Subcutaneous adipose tissue (tissue), 4 donors: ENCODE results near the gene CDH23. TPM values are rescaled to one million over a fixed set of nuclear protein-coding genes. Genes with fewer than 3 reads are reported as not detected.

ENCODE experiments used
- total RNA-seq, 4 donors: library from RNA; depleted of rRNA; stranded (reverse); fragments of >200 nt; gene quantifications; one replicate each; pipeline ENCODE4 v1.1.0, GENCODE V29; 2016
- TF ChIP-seq, protein P1 (sequence below): fragments of 450-650 bp; IDR thresholded peaks from one replicate; pipeline ENCODE4 v1.5.1; 2016; ENCODE audit warnings: low read depth, mild to moderate bottlenecking, control low read depth, antibody characterized with exemption, moderate library complexity

CDH23 gene
- total RNA-seq, 4 donors from 2014 or later: 14.3 to 74.8 (median 24.1) TPM

GRCh38 chr10:71723311-71723710 is 326.6 kb downstream of the CDH23 start:
- TF ChIP-seq, protein P1, sequence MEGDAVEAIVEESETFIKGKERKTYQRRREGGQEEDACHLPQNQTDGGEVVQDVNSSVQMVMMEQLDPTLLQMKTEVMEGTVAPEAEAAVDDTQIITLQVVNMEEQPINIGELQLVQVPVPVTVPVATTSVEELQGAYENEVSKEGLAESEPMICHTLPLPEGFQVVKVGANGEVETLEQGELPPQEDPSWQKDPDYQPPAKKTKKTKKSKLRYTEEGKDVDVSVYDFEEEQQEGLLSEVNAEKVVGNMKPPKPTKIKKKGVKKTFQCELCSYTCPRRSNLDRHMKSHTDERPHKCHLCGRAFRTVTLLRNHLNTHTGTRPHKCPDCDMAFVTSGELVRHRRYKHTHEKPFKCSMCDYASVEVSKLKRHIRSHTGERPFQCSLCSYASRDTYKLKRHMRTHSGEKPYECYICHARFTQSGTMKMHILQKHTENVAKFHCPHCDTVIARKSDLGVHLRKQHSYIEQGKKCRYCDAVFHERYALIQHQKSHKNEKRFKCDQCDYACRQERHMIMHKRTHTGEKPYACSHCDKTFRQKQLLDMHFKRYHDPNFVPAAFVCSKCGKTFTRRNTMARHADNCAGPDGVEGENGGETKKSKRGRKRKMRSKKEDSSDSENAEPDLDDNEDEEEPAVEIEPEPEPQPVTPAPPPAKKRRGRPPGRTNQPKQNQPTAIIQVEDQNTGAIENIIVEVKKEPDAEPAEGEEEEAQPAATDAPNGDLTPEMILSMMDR: no peak

- TF ChIP-seq, protein P1: no peak
These were observed 327.8 kb downstream of the CDH23 start for GRCh38 chr10:71724539-71724938.

DNA sequence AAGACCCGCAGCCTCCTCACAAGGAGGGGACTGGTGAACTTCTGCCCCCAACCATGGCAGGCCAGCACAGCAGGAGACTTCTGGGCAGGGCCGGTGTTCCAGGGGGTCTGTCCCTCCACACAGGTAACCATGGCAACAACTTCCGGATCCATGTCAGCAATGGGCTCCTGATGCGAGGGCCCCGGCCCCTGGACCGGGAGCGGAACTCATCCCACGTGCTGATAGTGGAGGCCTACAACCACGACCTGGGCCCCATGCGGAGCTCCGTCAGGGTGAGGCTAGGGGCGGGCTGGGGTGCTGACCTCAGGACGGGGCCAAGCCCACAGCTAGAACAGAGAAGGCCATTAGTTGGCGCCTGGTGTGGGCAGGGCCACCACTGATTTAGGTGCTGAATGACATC is 328.5 kb downstream of the CDH23 start:
- TF ChIP-seq, protein P1: no peak

- TF ChIP-seq, protein P1: no peak
These were observed 329.4 kb downstream of the CDH23 start for GRCh38 chr10:71725998-71726579.

DNA sequence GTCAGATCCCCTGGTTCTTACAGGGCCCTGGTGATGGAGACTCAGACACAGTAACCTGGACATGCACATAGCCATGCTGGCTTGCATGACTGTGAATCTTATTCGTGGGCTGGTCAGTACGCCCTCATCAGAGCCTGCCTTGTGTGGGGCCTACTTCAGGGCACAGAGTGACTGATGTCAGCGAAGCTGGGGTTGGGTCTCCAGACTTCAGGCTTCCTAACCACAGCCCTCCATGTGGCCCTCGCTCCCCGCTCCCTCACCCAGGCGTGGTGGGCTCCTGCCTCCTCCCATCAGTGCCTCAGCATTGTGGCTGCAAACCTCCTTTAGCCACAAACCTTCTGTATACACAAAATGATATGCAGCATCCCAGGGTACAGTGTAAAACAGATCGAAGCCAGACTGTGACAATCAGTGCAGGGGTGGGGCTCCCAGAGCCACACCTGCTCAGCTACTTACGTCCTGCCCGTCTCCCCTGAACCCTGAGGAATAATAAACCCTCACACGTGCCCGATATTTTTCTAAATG is 329.9 kb downstream of the CDH23 start:
- TF ChIP-seq, protein P1: no peak

- TF ChIP-seq, protein P1: no peak
These were observed 330.5 kb downstream of the CDH23 start for GRCh38 chr10:71727105-71727737.
